Sigmoid colon (tissue), 3 donors: ENCODE data around the gene EPHB1.

Source experiments
- CTCF ChIP-seq, 4 experiments: fragments of 450-650 bp in 3 of 4; fragments of 200-600 bp in 1 of 4; IDR thresholded peaks; one replicate each; pipeline ENCODE4 v1.5.1; 2016 to 2019; ENCODE audit warnings: antibody characterized with exemption in 4 of 4, mild to moderate bottlenecking in 3 of 4, moderate library complexity in 2 of 4
- POLR2A ChIP-seq, 2 donors: fragments of 450-650 bp; IDR thresholded peaks; one replicate each; pipeline ENCODE4 v1.6.1; 2016; ENCODE audit warnings: antibody characterized with exemption in 2 of 2, mild to moderate bottlenecking in 2 of 2, moderate library complexity in 2 of 2

GRCh38 chr3:134988666-134989065 lies 193.6 kb downstream of the EPHB1 start:
- TF ChIP-seq CTCF (IDR thresholded peaks at IDR 0.05) (no peak), POLR2A (IDR thresholded peaks at IDR 0.05) (no peak)
